Parathyroid adenoma (tissue), 2 donors: Measurements from ENCODE around the gene NME7.

ENCODE experiments used
- H2AFZ ChIP-seq: fragments of 300-600 bp; sonication (generic); one replicate; pipeline ENCODE4 v1.7.0; 2017; ENCODE audit warnings: antibody characterized with exemption, mild to moderate bottlenecking
- H3K27ac ChIP-seq: fragments of 300-600 bp; sonication (generic); one replicate; pipeline ENCODE4 v1.7.0; 2017
- H3K27me3 ChIP-seq: fragments of 300-600 bp; sonication (generic); one replicate; pipeline ENCODE4 v1.7.0; 2017; ENCODE audit warnings: low read length; ENCODE audit not compliant: control insufficient read depth, insufficient read depth
- H3K36me3 ChIP-seq: fragments of 300-600 bp; sonication (generic); one replicate; pipeline ENCODE4 v1.7.0; 2017; ENCODE audit warnings: low read length; ENCODE audit not compliant: control insufficient read depth, insufficient read depth
- H3K4me1 ChIP-seq: fragments of 300-600 bp; sonication (generic); one replicate; pipeline ENCODE4 v1.7.0; 2017; ENCODE audit warnings: control low read depth
- H3K4me2 ChIP-seq: fragments of 300-600 bp; sonication (generic); one replicate; pipeline ENCODE4 v1.7.0; 2017; ENCODE audit warnings: low read length
- H3K4me3 ChIP-seq: fragments of 300-600 bp; sonication (generic); one replicate; pipeline ENCODE4 v1.7.0; 2017; ENCODE audit warnings: low read depth, low read length
- H3K79me2 ChIP-seq: fragments of 300-600 bp; sonication (generic); one replicate; pipeline ENCODE4 v1.7.0; 2017; ENCODE audit warnings: control low read depth
- H3K9ac ChIP-seq: fragments of 300-600 bp; sonication (generic); one replicate; pipeline ENCODE4 v1.7.0; 2017; ENCODE audit warnings: mild to moderate bottlenecking
- H3K9me3 ChIP-seq: fragments of 300-600 bp; sonication (generic); one replicate; pipeline ENCODE4 v1.7.0; 2017; ENCODE audit warnings: low read length; ENCODE audit not compliant: control insufficient read depth
- TF ChIP-seq, protein P1 (sequence below): fragments of 300-600 bp; sonication (generic); IDR thresholded peaks from one replicate; pipeline ENCODE4 v1.7.0; 2017; ENCODE audit warnings: antibody characterized with exemption, mild to moderate bottlenecking
- donor health status: primary hyperparathyroidism.

The NME7 gene

DNA sequence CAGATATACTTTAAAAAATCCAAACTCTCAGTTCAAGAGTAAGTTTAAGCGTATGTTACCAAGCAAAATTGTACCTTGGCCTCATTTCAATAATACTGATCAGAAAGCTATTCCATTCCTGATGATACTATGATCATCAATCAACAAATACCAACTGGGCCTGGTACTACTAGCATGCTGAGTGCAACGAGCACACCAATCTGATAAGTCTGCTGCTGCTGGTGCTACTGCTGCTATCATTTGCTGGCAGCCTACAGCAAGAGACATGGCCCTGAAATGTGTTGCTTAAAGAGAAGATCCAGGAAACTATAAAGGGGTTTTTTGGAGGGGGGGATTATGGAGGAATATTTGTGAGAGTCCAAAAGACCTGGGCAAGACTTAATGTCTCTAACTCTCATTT lies 39.7 kb downstream of the NME7 start:
- TF ChIP-seq, protein P1, sequence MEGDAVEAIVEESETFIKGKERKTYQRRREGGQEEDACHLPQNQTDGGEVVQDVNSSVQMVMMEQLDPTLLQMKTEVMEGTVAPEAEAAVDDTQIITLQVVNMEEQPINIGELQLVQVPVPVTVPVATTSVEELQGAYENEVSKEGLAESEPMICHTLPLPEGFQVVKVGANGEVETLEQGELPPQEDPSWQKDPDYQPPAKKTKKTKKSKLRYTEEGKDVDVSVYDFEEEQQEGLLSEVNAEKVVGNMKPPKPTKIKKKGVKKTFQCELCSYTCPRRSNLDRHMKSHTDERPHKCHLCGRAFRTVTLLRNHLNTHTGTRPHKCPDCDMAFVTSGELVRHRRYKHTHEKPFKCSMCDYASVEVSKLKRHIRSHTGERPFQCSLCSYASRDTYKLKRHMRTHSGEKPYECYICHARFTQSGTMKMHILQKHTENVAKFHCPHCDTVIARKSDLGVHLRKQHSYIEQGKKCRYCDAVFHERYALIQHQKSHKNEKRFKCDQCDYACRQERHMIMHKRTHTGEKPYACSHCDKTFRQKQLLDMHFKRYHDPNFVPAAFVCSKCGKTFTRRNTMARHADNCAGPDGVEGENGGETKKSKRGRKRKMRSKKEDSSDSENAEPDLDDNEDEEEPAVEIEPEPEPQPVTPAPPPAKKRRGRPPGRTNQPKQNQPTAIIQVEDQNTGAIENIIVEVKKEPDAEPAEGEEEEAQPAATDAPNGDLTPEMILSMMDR: no peak
- no peak overlapping the region for H2AFZ ChIP-seq
- H3K4me1 ChIP-seq: no peaks in the 10 kb centered on the region
- no peak overlapping the region for H3K4me2 ChIP-seq
- H3K79me2 ChIP-seq: peaks cover 4% of the 10 kb centered on the region
- no peak overlapping the region for H3K9ac ChIP-seq
- H3K9me3 ChIP-seq: no peaks in the 10 kb centered on the region
- H3K27ac ChIP-seq: no peak overlapping the region
- no peaks in the 10 kb centered on the region for H3K36me3 ChIP-seq
- H3K4me3 ChIP-seq: no peak overlapping the region
- H3K27me3 ChIP-seq: no peaks in the 10 kb centered on the region

DNA sequence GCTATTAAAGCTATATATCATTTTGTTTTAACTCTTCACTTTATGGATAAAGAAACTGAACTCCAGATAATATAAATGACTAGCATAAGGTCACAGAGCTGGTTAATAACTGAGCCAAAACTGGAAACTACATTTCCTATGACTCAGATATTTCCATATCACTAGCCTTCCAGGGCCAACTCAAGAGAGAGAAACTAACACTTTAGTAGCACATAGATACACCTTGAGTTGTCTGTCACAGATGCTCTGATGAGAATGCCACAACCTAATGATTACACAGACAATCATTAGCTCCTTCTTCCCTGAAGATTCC lies 40.7 kb downstream of the NME7 start:
- Histone ChIP-seq H2AFZ (no peak overlapping the region), H3K27ac (no peak overlapping the region), H3K36me3 (no peaks in the 10 kb centered on the region), H3K9me3 (no peaks in the 10 kb centered on the region), H3K9ac (no peak overlapping the region), H3K27me3 (no peaks in the 10 kb centered on the region), H3K79me2 (peaks cover 4% of the 10 kb centered on the region), H3K4me2 (no peak overlapping the region), H3K4me1 (no peaks in the 10 kb centered on the region), H3K4me3 (no peak overlapping the region)
- TF ChIP-seq, protein P1: no peak

DNA sequence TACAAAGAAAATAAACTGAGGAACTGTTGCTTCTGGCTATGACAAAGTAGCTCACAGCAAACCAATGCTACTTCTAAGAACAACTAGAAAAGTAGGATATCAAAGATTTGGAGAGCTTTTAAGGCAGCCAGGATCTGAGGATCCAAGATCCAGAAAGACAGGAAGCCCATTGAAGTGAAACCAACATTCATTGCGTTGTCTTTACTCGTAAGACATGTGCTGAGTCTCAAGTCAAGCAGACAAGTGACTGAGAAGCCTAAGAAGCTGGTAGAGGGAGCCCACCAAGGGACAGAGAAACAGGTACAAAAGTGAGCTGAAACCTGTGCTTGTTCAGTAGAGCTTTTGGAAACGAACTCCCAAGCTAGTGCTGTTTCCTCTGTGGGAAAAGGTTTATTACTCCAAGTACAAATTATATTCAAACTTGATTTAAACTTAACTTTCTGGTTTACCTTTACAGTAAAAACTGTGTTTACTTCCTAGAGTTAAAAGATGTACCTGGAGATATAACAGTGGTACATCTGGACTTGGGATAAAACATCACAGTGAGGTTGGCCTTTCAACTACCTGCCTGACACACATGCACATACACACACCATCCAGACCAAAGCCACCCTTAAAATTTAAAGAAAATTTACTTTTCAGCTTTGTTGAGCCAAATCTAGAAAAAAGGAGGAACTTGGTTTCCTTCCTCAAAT lies 41.2 kb downstream of the NME7 start:
- H3K4me2 ChIP-seq: no peak overlapping the region
- no peak overlapping the region for H3K27ac ChIP-seq
- H3K36me3 ChIP-seq: no peaks in the 10 kb centered on the region
- TF ChIP-seq, protein P1: no peak
- no peaks in the 10 kb centered on the region for H3K27me3 ChIP-seq
- H3K9ac ChIP-seq: no peak overlapping the region
- H3K4me1 ChIP-seq: no peaks in the 10 kb centered on the region
- no peak overlapping the region for H2AFZ ChIP-seq
- peaks cover 4% of the 10 kb centered on the region for H3K79me2 ChIP-seq
- no peak overlapping the region for H3K4me3 ChIP-seq
- H3K9me3 ChIP-seq: no peaks in the 10 kb centered on the region

DNA sequence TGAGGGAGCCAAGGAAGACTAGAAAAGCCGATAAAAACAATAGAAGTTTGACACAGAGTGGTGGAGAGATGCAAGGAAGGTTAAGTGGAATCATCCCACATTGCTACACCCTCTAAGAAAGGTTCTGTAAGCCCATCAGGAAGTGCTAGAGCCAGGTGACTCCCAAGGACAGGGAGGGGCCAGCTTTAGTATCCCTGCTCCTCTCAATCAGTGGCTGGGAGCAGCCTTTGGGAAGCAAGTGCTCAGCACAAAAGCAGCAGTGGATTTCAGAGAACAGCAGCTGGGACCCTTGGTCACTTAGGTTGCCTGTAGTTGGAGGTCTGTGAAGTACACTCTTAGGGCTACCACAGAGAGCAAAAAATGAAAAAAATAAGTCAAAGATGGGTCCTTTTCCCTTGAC lies 42.5 kb downstream of the NME7 start:
- H3K4me1 ChIP-seq: no peaks in the 10 kb centered on the region
- no peaks in the 10 kb centered on the region for H3K36me3 ChIP-seq
- H3K4me2 ChIP-seq: no peak overlapping the region
- H3K27ac ChIP-seq: no peak overlapping the region
- no peaks in the 10 kb centered on the region for H3K9me3 ChIP-seq
- no peak overlapping the region for H2AFZ ChIP-seq
- H3K9ac ChIP-seq: no peak overlapping the region
- no peak overlapping the region for H3K4me3 ChIP-seq
- H3K27me3 ChIP-seq: no peaks in the 10 kb centered on the region
- TF ChIP-seq, protein P1: no peak
- peaks cover 4% of the 10 kb centered on the region for H3K79me2 ChIP-seq

DNA sequence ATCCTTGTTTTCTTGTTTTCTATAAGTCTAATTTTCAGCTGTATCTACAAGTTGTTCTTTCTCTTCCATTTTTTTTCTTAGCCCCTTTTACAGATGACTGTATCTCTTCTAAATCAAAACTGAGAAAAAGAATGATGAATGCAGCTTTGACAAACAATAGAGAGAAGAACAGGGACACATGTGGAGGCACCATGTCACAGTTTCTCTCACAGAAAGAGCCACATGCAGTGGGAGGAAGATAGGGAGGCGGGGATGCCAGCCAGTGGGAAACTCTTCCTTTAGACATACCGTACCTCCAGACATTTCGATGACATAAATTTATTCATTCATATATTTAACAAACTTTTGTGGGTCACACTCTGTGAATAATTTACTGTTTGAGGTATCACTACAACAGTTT lies 45.5 kb downstream of the NME7 start:
- Histone ChIP-seq H3K4me2 (no peak overlapping the region), H2AFZ (no peak overlapping the region), H3K27me3 (no peaks in the 10 kb centered on the region), H3K9ac (no peak overlapping the region), H3K36me3 (no peaks in the 10 kb centered on the region), H3K4me3 (no peak overlapping the region), H3K4me1 (no peaks in the 10 kb centered on the region), H3K9me3 (no peaks in the 10 kb centered on the region), H3K27ac (no peak overlapping the region), H3K79me2 (no peaks in the 10 kb centered on the region)
- TF ChIP-seq, protein P1: no peak
